Natural killer cell (primary cell): Measurements from ENCODE around the gene ZNF438. TPM values are rescaled to one million over a fixed set of nuclear protein-coding genes. Genes with fewer than 3 reads are reported as not detected.

ENCODE experiments used
- ATAC-seq, 3 donors: fragments of 150-1000 bp in 2 of 3; fragments of 200-7000 bp in 1 of 3; cut with Tn5 transposase; 1 replicate in 1 of 3; 2 replicates in 2 of 3; pipeline ENCODE4 v1.10.0; 2021; ENCODE audit warnings: mild to moderate bottlenecking in 2 of 3, moderate library complexity in 2 of 3
- DNase-seq, 2 donors: peaks; one replicate each; pipeline versions ENCODE4 v3.0.0 to v3.0.0-alpha.2; 2013 to 2021; ENCODE audit warnings: mixed read lengths in 1 of 2
- H3K27ac ChIP-seq: one replicate; pipeline ENCODE4 v1.5.1; 2013; ENCODE audit warnings: mild to moderate bottlenecking, low read length
- H3K27me3 ChIP-seq: one replicate; pipeline ENCODE4 v1.6.1; 2013; ENCODE audit warnings: low read length; ENCODE audit not compliant: control insufficient read depth, insufficient read depth
- H3K36me3 ChIP-seq: one replicate; pipeline ENCODE4 v1.6.1; 2013; ENCODE audit warnings: low read length; ENCODE audit not compliant: control insufficient read depth, insufficient read depth
- H3K4me1 ChIP-seq: one replicate; pipeline ENCODE4 v1.6.1; 2013; ENCODE audit warnings: low read length; ENCODE audit not compliant: control insufficient read depth, insufficient read depth
- H3K4me3 ChIP-seq: one replicate; pipeline ENCODE4 v1.5.1; 2013; ENCODE audit warnings: low read length
- H3K9me3 ChIP-seq: one replicate; pipeline ENCODE4 v1.6.1; 2013; ENCODE audit warnings: low read length; ENCODE audit not compliant: control insufficient read depth, insufficient read depth
- H3K27ac Mint-ChIP-seq, 2 donors: one replicate each; pipeline ENCODE4 v1.8.0; 2022; ENCODE audit warnings: mild to moderate bottlenecking in 2 of 2, mixed read lengths in 2 of 2, moderate library complexity in 1 of 2
- H3K27me3 Mint-ChIP-seq, 2 donors: one replicate each; pipeline ENCODE4 v1.8.0; 2022; ENCODE audit warnings: low read depth in 2 of 2, mixed read lengths in 2 of 2
- H3K36me3 Mint-ChIP-seq: one replicate; pipeline ENCODE4 v1.8.0; 2022; ENCODE audit warnings: mixed read lengths
- H3K4me1 Mint-ChIP-seq, 2 donors: one replicate each; pipeline ENCODE4 v1.8.0; 2022; ENCODE audit warnings: mixed read lengths in 2 of 2
- H3K4me3 Mint-ChIP-seq: one replicate; pipeline ENCODE4 v1.8.0; 2022; ENCODE audit warnings: mild to moderate bottlenecking, moderate library complexity, mixed read lengths
- H3K9me3 Mint-ChIP-seq, 2 donors: one replicate each; pipeline ENCODE4 v1.8.0; 2022; ENCODE audit warnings: mixed read lengths in 2 of 2
- CTCF ChIP-seq: fragments of 200-600 bp; IDR thresholded peaks from one replicate; pipeline ENCODE4 v1.8.0; 2022; ENCODE audit warnings: antibody characterized with exemption
- WGBS: methylation state at CpG from one replicate; pipeline ENCODE4 v1.1.7; 2013; ENCODE audit warnings: missing lambda C conversion rate; ENCODE audit not compliant: insufficient coverage; 5-methylcytosine and 5-hydroxymethylcytosine counted together
- intact Hi-C: fragments of 100-400 bp; cut with micrococcal nuclease; formaldehyde crosslinking; loops from one replicate; pipeline ENCODE4 v1.14.2; 2022
- total RNA-seq, 4 donors: library from RNA; stranded (reverse); fragments of 120-200 nt in 1 of 4; gene quantifications; one replicate each; pipeline versions ENCODE4 v1.2.3 to v1.2.4, GENCODE V29; 2013 to 2022

Gene ZNF438
- total RNA-seq, 3 donors from 2014 or later (not counting 1 experiment from before 2014, with no cell fraction given): 2.2 to 3.7 (median 3.7) TPM

GRCh38 chr10:30967650-30968410 is 63.8 kb downstream of the ZNF438 start:
- TF ChIP-seq CTCF: no peak
- no peak for ATAC-seq
- H3K9me3 Mint-ChIP-seq: no peaks in the 10 kb centered on the region
- Histone ChIP-seq H3K4me3 (no peak overlapping the region), H3K36me3 (no peaks in the 10 kb centered on the region), H3K27ac (no peak overlapping the region), H3K27me3 (no peaks in the 10 kb centered on the region), H3K4me1 (no peaks in the 10 kb centered on the region), H3K9me3 (no peaks in the 10 kb centered on the region)
- H3K36me3 Mint-ChIP-seq: no peaks in the 10 kb centered on the region
- 95% methylated on average over 4 of the region's 6 CpGs for WGBS
- no peaks in the 10 kb centered on the region for H3K27me3 Mint-ChIP-seq
- intact Hi-C loops: no loop called here
- no peak overlapping the region for H3K4me3 Mint-ChIP-seq
- H3K27ac Mint-ChIP-seq: no peak overlapping the region
- DNase-seq: no peak
- H3K4me1 Mint-ChIP-seq: peaks cover 7% of the 10 kb centered on the region in 2 donors

DNA sequence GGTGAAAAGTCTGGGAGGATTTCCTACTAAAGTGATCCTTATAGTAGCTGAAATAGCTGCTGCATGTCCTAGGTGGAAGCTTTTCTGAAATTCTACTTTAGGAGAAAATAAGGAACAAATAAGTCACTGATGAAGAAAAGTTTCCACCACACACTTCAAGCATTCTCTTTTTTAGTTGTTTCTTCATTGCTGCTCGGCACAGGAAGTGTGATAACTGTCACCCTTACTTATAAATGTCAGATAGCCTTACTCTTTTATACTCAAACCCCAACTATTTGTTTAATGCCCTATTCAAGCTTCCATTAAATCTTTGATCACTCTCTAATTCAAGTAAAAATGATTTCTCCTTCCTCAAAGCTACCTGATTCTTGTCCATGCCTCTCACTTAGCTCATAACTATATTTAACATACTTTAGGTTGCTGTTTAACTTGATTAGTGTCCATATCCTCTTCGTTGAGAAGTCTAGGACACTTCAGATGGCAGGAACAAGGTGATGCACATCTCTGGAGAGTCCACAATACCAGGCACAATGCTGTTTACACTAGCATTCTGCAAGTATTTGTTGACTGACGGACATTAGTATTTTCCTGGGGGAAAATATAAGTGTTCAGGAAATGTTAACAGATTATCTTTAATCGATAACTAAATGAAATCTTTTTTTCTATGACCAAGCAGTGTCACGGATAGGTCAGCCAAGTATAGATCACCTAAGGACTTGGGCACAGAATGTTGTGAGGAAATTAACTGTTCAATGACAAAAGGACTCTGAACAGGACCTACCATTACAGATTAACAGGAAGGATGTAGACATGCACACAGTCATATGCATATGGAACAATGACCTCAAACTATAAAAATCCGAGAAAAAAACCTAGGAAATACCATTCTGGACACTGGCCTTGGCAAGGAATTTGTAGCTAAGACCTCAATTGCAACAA is 67.4 kb downstream of the ZNF438 start:
- Mint-ChIP-seq H3K9me3 (no peaks in the 10 kb centered on the region), H3K4me3 (no peak overlapping the region), H3K27me3 (no peaks in the 10 kb centered on the region), H3K36me3 (no peaks in the 10 kb centered on the region), H3K27ac (peak overlapping the region in 1 of 2 donors; percentile 29), H3K4me1 (peaks cover 7% of the 10 kb centered on the region in 2 donors)
- ATAC-seq (no peak), DNase-seq (no peak)
- no peak for TF ChIP-seq CTCF
- intact Hi-C loops: no loop called here
- Histone ChIP-seq H3K27me3 (no peaks in the 10 kb centered on the region), H3K4me3 (no peak overlapping the region), H3K36me3 (no peaks in the 10 kb centered on the region), H3K27ac (no peak overlapping the region), H3K9me3 (no peaks in the 10 kb centered on the region), H3K4me1 (no peaks in the 10 kb centered on the region)
- 71% methylated on average over 6 of the region's 6 CpGs for WGBS

- no peaks in the 10 kb centered on the region for H3K9me3 Mint-ChIP-seq
- Histone ChIP-seq H3K4me3 (no peak overlapping the region), H3K27me3 (no peaks in the 10 kb centered on the region), H3K27ac (no peak overlapping the region), H3K36me3 (no peaks in the 10 kb centered on the region), H3K4me1 (no peaks in the 10 kb centered on the region), H3K9me3 (no peaks in the 10 kb centered on the region)
- peaks cover 7% of the 10 kb centered on the region in 2 donors for H3K4me1 Mint-ChIP-seq
- intact Hi-C loops: no loop called here
- no peaks in the 10 kb centered on the region for H3K36me3 Mint-ChIP-seq
- H3K4me3 Mint-ChIP-seq: no peak overlapping the region
- no peak overlapping the region for H3K27ac Mint-ChIP-seq
- no peaks in the 10 kb centered on the region for H3K27me3 Mint-ChIP-seq
- no peak for TF ChIP-seq CTCF
- no peak for DNase-seq
- no peak for ATAC-seq
- WGBS: 100% methylated on average over 3 of the region's 4 CpGs
Observed at GRCh38 chr10:30962522-30962921, 69.1 kb downstream of the ZNF438 start.
